ENCODE results near the gene RIPOR3. TPM values are rescaled to one million over a fixed set of nuclear protein-coding genes. Genes with fewer than 3 reads are reported as not detected.

The RIPOR3 gene
- total RNA-seq, 2 experiments from 2014 or later: 0.53 TPM; not detected in 1

GRCh38 chr20:50651676-50652075 lies 39.7 kb downstream of the RIPOR3 start:
- no peak for TF ChIP-seq CTCF (conservative IDR thresholded peaks at IDR 0.05; ENCODE audit: low read length)
- TF ChIP-seq EZH2phosphoT487 (IDR thresholded peaks at IDR 0.05; ENCODE audit: borderline replicate concordance, low read depth, low read length): no peak
- no peaks in the 10 kb centered on the region for H3K4me1 ChIP-seq (ENCODE audit: insufficient read depth, low read length, poor library complexity, severe bottlenecking)
- DNase-seq (ENCODE audit: low spot score): no peak
- H3K9me3 ChIP-seq (ENCODE audit: low read length): peaks cover 3% of the 10 kb centered on the region; the same call in 1 of the 2 replicates
- H2AFZ ChIP-seq (ENCODE audit: low read length): no peak overlapping the region
- ChIA-PET CTCF (ENCODE audit: unreplicated experiment) (no interaction called here), POLR2A (no interaction called here)
- H3K36me3 ChIP-seq (ENCODE audit: insufficient read depth, low read length): no peaks in the 10 kb centered on the region
- intact Hi-C loops (cut with micrococcal nuclease; ENCODE audit: unreplicated experiment): no loop called here
- no TSS peak for BruUV-seq (replicated peaks)
- no peak overlapping the region for H3K27ac ChIP-seq (ENCODE audit: low read depth, low read length, poor library complexity, severe bottlenecking)
- no peaks in the 10 kb centered on the region for H3K9me2 ChIP-seq (ENCODE audit: insufficient read depth, low read length)
- no peak overlapping the region for H3K4me3 ChIP-seq (ENCODE audit: low read depth, low read length, poor library complexity, severe bottlenecking)
- no peak overlapping the region for H3K4me2 ChIP-seq (ENCODE audit: low read length)
- no peaks in the 10 kb centered on the region for H4K20me1 ChIP-seq (ENCODE audit: insufficient read depth, low read length)
- H3K79me2 ChIP-seq (ENCODE audit: insufficient read depth, low read depth, low read length): no peaks in the 10 kb centered on the region

GRCh38 chr20:50649590-50649989 lies 41.8 kb downstream of the RIPOR3 start:
- Histone ChIP-seq H3K9me3 (ENCODE audit: low read length) (peaks cover 7% of the 10 kb centered on the region; the same call in 1 of the 2 replicates), H3K9me2 (ENCODE audit: insufficient read depth, low read length) (no peaks in the 10 kb centered on the region), H3K4me1 (ENCODE audit: insufficient read depth, low read length, poor library complexity, severe bottlenecking) (no peaks in the 10 kb centered on the region), H4K20me1 (ENCODE audit: insufficient read depth, low read length) (no peaks in the 10 kb centered on the region), H3K27ac (ENCODE audit: low read depth, low read length, poor library complexity, severe bottlenecking) (no peak overlapping the region), H3K4me2 (ENCODE audit: low read length) (no peak overlapping the region), H3K79me2 (ENCODE audit: insufficient read depth, low read depth, low read length) (no peaks in the 10 kb centered on the region), H3K4me3 (ENCODE audit: low read depth, low read length, poor library complexity, severe bottlenecking) (no peak overlapping the region), H2AFZ (ENCODE audit: low read length) (no peak overlapping the region), H3K36me3 (ENCODE audit: insufficient read depth, low read length) (no peaks in the 10 kb centered on the region)
- DNase-seq (ENCODE audit: low spot score): no peak
- intact Hi-C loops (cut with micrococcal nuclease; ENCODE audit: unreplicated experiment): no loop called here
- CTCF ChIA-PET (ENCODE audit: unreplicated experiment): no interaction called here
- TF ChIP-seq EZH2phosphoT487 (IDR thresholded peaks at IDR 0.05; ENCODE audit: borderline replicate concordance, low read depth, low read length): no peak
- no peak for TF ChIP-seq CTCF (conservative IDR thresholded peaks at IDR 0.05; ENCODE audit: low read length)
- POLR2A ChIA-PET: no interaction called here
- BruUV-seq (replicated peaks): no TSS peak

- Histone ChIP-seq H3K4me3 (ENCODE audit: low read depth, low read length, poor library complexity, severe bottlenecking) (no peak overlapping the region), H3K79me2 (ENCODE audit: insufficient read depth, low read depth, low read length) (no peaks in the 10 kb centered on the region), H3K9me3 (ENCODE audit: low read length) (peaks cover 7% of the 10 kb centered on the region; the same call in 1 of the 2 replicates), H4K20me1 (ENCODE audit: insufficient read depth, low read length) (no peaks in the 10 kb centered on the region), H3K4me2 (ENCODE audit: low read length) (no peak overlapping the region), H3K4me1 (ENCODE audit: insufficient read depth, low read length, poor library complexity, severe bottlenecking) (no peaks in the 10 kb centered on the region), H2AFZ (ENCODE audit: low read length) (no peak overlapping the region), H3K9me2 (ENCODE audit: insufficient read depth, low read length) (no peaks in the 10 kb centered on the region), H3K27ac (ENCODE audit: low read depth, low read length, poor library complexity, severe bottlenecking) (no peak overlapping the region), H3K36me3 (ENCODE audit: insufficient read depth, low read length) (no peaks in the 10 kb centered on the region)
- no TSS peak for BruUV-seq (replicated peaks)
- TF ChIP-seq CTCF (conservative IDR thresholded peaks at IDR 0.05; ENCODE audit: low read length): no peak
- ChIA-PET CTCF (ENCODE audit: unreplicated experiment) (no interaction called here), POLR2A (no interaction called here)
- no peak for DNase-seq (ENCODE audit: low spot score)
- intact Hi-C loops (cut with micrococcal nuclease; ENCODE audit: unreplicated experiment): no loop called here
These were observed 42.7 kb downstream of the RIPOR3 start for GRCh38 chr20:50648651-50649050.

Measured in OCI-LY7 (cell line).